ENCODE data around the gene CNTN4.
"Not testable (repeated sequence)": the region's sequence is repeated elsewhere in the genome, so short reads cannot be mapped to it uniquely, and the experiment has no call there.

CNTN4 gene

GRCh38 chr3:2526926-2527325 is 428.3 kb downstream of the CNTN4 start:
- DNase-seq: no peak

GRCh38 chr3:2527328-2527727 is 428.7 kb downstream of the CNTN4 start:
- not testable (repeated sequence) for DNase-seq

- DNase-seq: not testable (repeated sequence)
Observed at GRCh38 chr3:2534767-2535166, 436.1 kb downstream of the CNTN4 start.

- DNase-seq: no peak
Observed at GRCh38 chr3:2535206-2535605, 436.5 kb downstream of the CNTN4 start.

DNA sequence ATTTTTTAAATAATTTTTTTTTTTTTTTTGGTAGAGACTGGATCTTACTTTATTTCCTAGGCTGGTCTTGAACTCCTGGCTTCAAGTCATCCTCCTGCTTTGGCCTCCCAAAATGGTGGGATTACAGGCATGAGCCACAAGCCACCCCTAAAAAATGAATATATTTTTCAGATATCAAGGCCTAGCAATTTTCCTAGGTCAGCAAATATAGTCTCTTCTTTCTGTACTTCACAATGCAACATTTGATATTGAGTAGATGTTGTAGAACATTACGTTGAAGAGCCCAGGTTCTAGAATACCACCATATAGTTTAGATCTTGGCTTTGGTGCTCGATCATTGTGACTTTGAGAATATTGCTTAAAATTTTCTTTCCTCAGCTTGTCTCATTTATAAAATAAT is 437.9 kb downstream of the CNTN4 start:
- no peak for DNase-seq

GRCh38 chr3:2540115-2540514 is 441.4 kb downstream of the CNTN4 start:
- no peak for DNase-seq

DNA sequence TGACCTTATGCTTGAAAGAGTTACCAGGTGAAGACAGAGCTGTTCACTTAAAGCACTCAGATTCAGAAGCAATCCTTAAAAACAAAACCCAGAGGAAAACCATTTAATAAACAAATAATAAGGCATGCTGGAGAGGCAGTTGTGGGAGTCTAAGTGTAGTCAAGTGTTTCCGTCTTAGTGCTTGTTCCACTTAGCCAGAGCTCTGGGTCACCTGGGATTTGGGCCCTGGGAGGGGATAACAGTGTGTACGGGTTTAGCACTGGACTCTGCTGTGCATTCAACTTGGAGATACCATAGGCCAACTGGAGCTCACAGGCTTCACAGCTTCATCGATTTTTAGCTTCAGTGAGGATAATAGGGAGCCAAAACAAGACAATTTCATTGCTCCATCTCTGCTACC is 444.6 kb downstream of the CNTN4 start:
- DNase-seq: peak; percentile 74

GRCh38 chr3:2544212-2544611 is 445.5 kb downstream of the CNTN4 start:
- DNase-seq: no peak

DNA sequence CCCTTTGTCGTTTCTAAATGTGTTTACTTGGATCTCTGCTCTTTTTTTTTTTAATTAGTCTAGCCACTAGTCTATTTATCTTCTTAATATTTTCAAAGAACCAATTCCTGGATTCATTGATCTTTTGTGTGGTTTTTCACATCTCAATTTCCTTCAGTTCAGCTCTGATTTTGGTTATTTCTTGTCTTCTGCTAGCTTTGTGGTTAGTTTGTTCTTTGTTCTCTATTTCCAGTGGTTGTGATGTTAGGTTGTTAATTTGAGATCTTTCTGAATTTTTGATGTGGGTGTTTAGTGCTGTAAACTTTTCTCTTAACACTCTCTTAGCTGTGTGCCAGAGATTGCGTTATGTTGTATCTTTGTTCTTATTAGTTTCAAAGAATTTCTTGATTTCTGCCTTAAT is 446.1 kb downstream of the CNTN4 start:
- DNase-seq: no peak

- DNase-seq: no peak
Observed at GRCh38 chr3:2547049-2547448, 448.4 kb downstream of the CNTN4 start.

DNA sequence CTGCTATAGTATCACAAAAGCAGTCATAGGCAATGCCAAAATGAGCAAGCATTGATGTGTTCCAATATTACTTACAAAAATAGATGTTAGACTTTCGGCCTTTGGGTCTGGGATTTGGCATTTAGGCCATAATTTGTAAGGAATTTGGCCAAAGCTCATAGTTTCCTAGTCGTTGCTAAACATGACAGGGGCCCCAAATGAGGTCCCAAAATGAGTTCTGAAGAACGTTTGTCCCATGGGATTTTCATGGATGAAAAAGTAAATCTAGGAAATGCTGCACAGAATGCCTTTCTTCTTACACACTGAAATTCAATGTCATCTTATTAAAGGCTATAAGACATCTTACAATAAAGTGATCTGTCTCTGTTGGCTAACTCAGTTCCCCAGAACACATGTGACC is 456.0 kb downstream of the CNTN4 start:
- DNase-seq: no peak

- no peak for DNase-seq
Observed at GRCh38 chr3:2558796-2559195, 460.1 kb downstream of the CNTN4 start.

GRCh38 chr3:2567451-2567850 is 468.8 kb downstream of the CNTN4 start:
- DNase-seq: no peak

- DNase-seq: no peak
Observed at GRCh38 chr3:2568156-2568555, 469.5 kb downstream of the CNTN4 start.

DNA sequence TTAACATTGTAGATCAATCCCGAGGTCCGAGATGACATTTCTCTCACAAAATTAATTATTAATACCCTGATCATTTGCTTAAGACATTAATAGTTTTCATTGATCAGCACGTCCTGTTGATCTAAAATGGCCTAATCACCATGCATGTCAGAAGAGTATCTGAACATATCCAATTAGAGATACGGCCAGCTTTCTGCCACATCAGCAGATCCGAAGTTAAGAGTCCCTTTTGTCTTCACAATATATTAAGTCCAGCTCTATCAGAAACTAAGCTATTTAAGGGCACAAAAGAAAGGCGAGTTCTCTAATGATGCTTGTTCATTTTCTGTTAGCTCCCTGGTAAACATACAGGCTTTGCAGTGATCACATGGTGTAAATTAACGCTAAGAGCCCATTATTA is 470.3 kb downstream of the CNTN4 start:
- no peak for DNase-seq

- DNase-seq: no peak
Observed at GRCh38 chr3:2577571-2577970, 478.9 kb downstream of the CNTN4 start.

GRCh38 chr3:2578560-2578959 is 479.9 kb downstream of the CNTN4 start:
- DNase-seq: no peak

GRCh38 chr3:2579206-2579605 is 480.5 kb downstream of the CNTN4 start:
- DNase-seq: no peak

GRCh38 chr3:2583046-2583445 is 484.4 kb downstream of the CNTN4 start:
- no peak for DNase-seq

- no peak for DNase-seq
Observed at GRCh38 chr3:2589336-2589969, 490.8 kb downstream of the CNTN4 start.

DNA sequence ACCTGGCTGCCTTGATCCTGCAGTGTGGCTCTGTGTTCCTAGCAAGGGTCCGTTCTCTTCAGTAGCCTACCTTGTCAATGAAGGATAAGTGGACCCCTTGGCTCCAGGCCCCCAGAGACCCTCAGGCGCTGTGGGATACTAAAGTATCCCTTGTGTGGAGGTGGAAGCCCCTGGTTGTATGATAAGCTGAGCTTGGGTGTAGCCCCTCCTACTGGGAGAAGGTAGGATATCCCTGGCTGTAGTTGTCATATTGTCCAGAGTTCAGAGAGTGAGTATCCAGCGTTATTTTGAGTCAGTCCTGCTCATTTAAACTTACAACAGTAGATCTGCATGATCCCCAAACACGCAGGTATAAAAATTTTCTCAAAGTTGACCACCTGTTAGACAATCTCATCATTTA is 496.8 kb downstream of the CNTN4 start:
- DNase-seq: no peak

DNA sequence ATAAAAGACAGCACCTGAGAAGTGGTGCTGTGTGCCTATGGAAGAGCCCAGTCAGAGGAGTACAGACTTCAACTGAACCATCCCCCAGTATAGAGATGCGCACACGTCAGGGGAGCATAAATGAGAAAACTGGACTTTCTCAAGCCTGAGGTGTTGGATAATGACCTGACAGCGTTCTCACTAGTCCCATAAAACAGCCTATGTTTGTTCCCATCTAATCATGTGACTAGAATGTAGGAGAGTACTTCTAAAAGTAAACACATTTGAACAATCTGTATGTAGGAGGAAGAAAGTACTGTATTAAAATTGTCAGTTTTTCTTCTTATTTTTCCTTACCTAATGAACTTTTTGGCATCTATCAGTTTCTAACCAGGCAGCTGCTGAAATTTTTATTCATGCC is 498.9 kb downstream of the CNTN4 start:
- DNase-seq: no peak

DNA sequence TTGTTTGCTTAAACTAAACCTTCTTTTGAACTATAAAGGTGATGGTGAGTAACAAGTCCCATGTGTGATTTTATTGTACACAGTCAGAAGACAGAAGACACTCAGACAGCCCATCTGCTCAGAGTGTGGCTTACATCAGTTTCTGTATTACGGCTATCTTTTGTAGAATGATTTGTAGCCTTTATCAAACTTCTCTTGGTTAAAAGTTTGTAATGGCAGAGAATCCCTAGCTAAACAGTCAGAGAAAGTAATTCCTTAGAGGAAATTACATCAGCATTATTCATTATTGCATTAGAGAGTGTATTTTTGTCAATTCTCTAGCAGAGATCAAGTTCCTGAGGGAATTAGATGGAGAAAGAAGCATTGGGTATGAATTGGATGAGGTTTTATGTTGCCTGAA is 500.8 kb downstream of the CNTN4 start:
- DNase-seq: no peak

- no peak for DNase-seq
Observed at GRCh38 chr3:2603692-2604289, 505.1 kb downstream of the CNTN4 start.

DNA sequence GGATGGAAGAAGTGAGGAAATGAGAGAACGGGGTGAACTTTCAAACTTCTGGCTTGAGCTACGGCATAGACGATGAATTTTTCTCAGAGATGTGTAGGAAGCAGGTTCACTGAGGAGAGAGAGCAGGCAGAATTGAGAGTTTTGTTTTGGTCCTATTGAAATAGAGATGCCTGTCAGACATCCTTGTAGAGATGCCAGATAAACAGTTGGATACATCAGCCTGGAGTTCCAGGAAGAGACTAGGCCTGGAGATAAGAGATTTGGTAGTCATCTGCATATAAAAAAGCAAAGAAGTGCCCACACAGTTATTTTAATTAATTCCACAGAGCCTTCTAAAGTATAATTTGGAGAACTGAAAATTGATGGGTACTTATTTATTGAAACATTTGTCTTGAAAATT is 515.9 kb downstream of the CNTN4 start:
- no peak for DNase-seq
